C4-2B (cell line): ENCODE results near the gene PEX5L.

Experiments used
- CTCF ChIP-seq: fragments of 450-650 bp; conservative IDR thresholded peaks from 2 replicates; pipeline ENCODE4 v1.5.1; 2017; ENCODE audit warnings: mild to moderate bottlenecking
- ZFX ChIP-seq: fragments of 450-650 bp; IDR thresholded peaks from 2 replicates; pipeline ENCODE4 v1.6.1; 2017

- no peak for TF ChIP-seq ZFX
- TF ChIP-seq CTCF = no peak
Observed at GRCh38 chr3:179840985-179841384, 195.8 kb downstream of the PEX5L start.
